Gastrocnemius medialis (tissue), 4 donors: ENCODE data around the gene SRGAP3.

ENCODE experiments used
- CTCF ChIP-seq, 5 experiments: fragments of 450-650 bp in 3 of 5; fragments of 200-600 bp in 2 of 5; sonication (generic) in 2 of 5; IDR thresholded peaks in 4 of 5; conservative IDR thresholded peaks in 1 of 5; 1 replicate in 4 of 5; 2 replicates in 1 of 5; pipeline ENCODE4 v1.5.1; 2016 to 2019; ENCODE audit warnings: antibody characterized with exemption in 5 of 5, mild to moderate bottlenecking in 3 of 5, moderate library complexity in 3 of 5
- POLR2A ChIP-seq, 2 donors: fragments of 450-650 bp; IDR thresholded peaks; one replicate each; pipeline ENCODE4 v1.6.1; 2017; ENCODE audit warnings: antibody characterized with exemption in 2 of 2, mild to moderate bottlenecking in 2 of 2, moderate library complexity in 2 of 2

GRCh38 chr3:9271903-9272302 is 22.5 kb upstream of the SRGAP3 start:
- no peak for TF ChIP-seq CTCF (IDR thresholded peaks at IDR 0.05 in 4 of 5, conservative IDR thresholded peaks at IDR 0.05 in 1 of 5)
- no peak for TF ChIP-seq POLR2A (IDR thresholded peaks at IDR 0.05)
